ENCODE results near the gene ERCC5. TPM values are rescaled to one million over a fixed set of nuclear protein-coding genes. Genes with fewer than 3 reads are reported as not detected.

ERCC5 gene
- 35.8 and 39.8 TPM in 2 replicates for total RNA-seq

DNA sequence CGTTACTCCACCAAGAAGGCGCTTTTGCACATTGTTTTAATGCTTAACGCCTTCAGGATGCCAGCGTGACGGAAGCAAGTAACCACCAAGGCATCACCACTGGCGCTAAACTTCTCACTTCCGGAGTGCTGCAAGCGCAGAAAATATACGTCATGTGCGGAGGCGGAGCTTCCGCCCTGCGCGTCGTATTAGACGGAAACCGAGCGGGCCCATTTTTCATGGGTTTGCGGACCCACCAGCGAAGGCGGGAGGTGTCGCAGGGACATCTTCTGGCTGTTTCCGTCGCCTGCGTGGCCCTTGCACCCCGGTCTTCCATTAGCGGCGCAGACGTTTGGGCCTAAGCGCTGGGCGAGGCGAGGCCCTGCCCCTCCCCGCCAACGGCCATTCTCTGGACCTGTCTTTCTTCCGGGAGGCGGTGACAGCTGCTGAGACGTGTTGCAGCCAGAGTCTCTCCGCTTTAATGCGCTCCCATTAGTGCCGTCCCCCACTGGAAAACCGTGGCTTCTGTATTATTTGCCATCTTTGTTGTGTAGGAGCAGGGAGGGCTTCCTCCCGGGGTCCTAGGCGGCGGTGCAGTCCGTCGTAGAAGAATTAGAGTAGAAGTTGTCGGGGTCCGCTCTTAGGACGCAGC is at the start of gene ERCC5:
Gene ERCC5, plus strand, starts transcription at position 403 of the 631 bp plus-strand sequence. CDS start 235 bp downstream, outside the sequence.

DNA sequence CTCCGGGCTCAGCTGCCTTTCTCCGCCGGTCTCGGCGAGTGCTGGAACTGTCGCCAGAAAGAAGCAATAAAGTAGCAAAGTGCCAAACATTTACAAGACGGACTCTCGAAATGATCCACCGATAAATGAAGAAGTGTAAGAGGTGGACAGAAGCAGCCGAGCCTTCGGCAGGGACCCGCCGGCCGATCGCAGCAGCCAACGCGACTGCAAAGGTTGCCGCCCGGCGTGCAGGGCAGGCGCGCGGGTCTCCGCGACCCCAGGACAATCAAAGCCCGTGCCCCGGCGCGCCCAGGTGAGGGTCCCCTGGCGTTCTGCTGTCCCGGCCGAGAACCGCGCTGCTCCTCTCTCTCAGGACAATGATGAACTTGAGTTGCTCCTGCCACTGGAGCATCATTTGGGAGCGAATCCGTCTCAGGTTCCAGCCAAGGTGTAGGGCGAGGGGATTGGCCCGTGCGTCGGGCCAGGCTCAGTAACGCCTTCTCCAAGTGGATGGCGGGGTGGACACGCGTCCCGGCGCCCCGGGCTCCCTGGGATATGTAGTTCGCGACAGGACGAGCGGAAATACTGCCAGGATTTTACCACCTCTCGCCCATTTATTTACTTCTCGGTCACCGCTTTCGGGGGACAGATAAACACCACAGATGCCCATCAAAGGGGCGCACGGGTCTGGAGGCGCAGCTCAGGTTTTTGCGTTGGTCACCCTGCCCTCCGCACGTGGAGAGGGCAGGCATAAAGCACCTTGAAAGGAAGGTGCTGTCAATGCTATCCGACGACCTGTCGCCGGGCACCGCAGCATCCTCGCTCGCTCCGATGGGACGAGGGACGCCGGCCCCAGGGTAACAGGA is 47.0 kb upstream of the ERCC5 start, which contains the start of the genes BIVM and POGLUT2:
Gene BIVM, plus strand, starts transcription at position 539 of the 845 bp plus-strand sequence. CDS start 8,149 bp downstream, outside the sequence.
Gene POGLUT2, minus strand, starts transcription at position 396 of the 845 bp plus-strand sequence. Its CDS starts 306 bp downstream, at position 90.

Other genes with a start within 250 kb of the ERCC5 start
- gene TPP2, start 249.0 kb upstream of the ERCC5 start, total RNA-seq: 25.0 and 36.5 TPM in 2 replicates
- not detected in 2 replicates for gene METTL21C, start 151.0 kb upstream of the ERCC5 start, total RNA-seq
- 15.2 and 23.4 TPM in 2 replicates for gene TEX30, start 72.2 kb upstream of the ERCC5 start, total RNA-seq
- gene POGLUT2, start 47.1 kb upstream of the ERCC5 start, total RNA-seq: 23.5 and 24.0 TPM in 2 replicates
- 15.6 and 19.2 TPM in 2 replicates for gene BIVM, start 46.9 kb upstream of the ERCC5 start, total RNA-seq
- not detected in 2 replicates for gene SLC10A2, start 220.4 kb downstream of the ERCC5 start, total RNA-seq